NCI-H446 treated with DMSO at 0.1 percent for 48 hours (cell line): ENCODE results near the gene TAF12.
"Not testable (repeated sequence)": the region's sequence is repeated elsewhere in the genome, so short reads cannot be mapped to it uniquely, and the experiment has no call there.

ENCODE experiments used
- DNase-seq: peaks from one replicate; lab custom pipeline; 2025; lab: John Stamatoyannopoulos, UW

The TAF12 gene

GRCh38 chr1:28642847-28643635 lies at the start of gene TAF12:
Gene TAF12, minus strand, starts transcription at chr1:28643067. Its CDS starts 20,986 bp downstream, at chr1:28622081.
- DNase-seq, result peak; percentile 93

GRCh38 chr1:28691627-28692026 lies 48.8 kb upstream of the TAF12 start:
- DNase-seq, result not testable (repeated sequence)

GRCh38 chr1:28684937-28685336 lies 42.1 kb upstream of the TAF12 start:
- DNase-seq, result no peak

GRCh38 chr1:28682840-28683239 lies 40.0 kb upstream of the TAF12 start:
- DNase-seq, result no peak

- DNase-seq, result no peak
Observed at GRCh38 chr1:28680151-28680550, 37.3 kb upstream of the TAF12 start.

GRCh38 chr1:28675924-28676257 lies 33.0 kb upstream of the TAF12 start:
- DNase-seq, result no peak

- DNase-seq, result not testable (repeated sequence)
Observed at GRCh38 chr1:28672971-28673370, 30.1 kb upstream of the TAF12 start.

GRCh38 chr1:28671254-28671780 lies 28.4 kb upstream of the TAF12 start:
- no peak for DNase-seq

- no peak for DNase-seq
Observed at GRCh38 chr1:28668956-28669723, 26.3 kb upstream of the TAF12 start.

GRCh38 chr1:28668191-28668955 lies 25.5 kb upstream of the TAF12 start, which contains the start of gene GMEB1:
Gene GMEB1, plus strand, starts transcription at chr1:28668784. Its CDS starts 14,829 bp downstream, at chr1:28683613.
- peak; percentile 78 for DNase-seq

GRCh38 chr1:28666806-28667205 lies 23.9 kb upstream of the TAF12 start:
- no peak for DNase-seq

GRCh38 chr1:28663871-28664470 lies 21.1 kb upstream of the TAF12 start:
- DNase-seq, result peak; percentile 60

GRCh38 chr1:28656335-28656734 lies 13.5 kb upstream of the TAF12 start:
- no peak for DNase-seq

- DNase-seq, result not testable (repeated sequence)
Observed at GRCh38 chr1:28655448-28656311, 12.8 kb upstream of the TAF12 start.

- not testable (repeated sequence) for DNase-seq
Observed at GRCh38 chr1:28653870-28654269, 11.0 kb upstream of the TAF12 start.

- not testable (repeated sequence) for DNase-seq
Observed at GRCh38 chr1:28653063-28653462, 10.2 kb upstream of the TAF12 start.

- peak; percentile 100 for DNase-seq
Observed at GRCh38 chr1:28648474-28649198, 5.8 kb upstream of the TAF12 start, which contains the start of gene RNU11. Gene RNU11, plus strand, starts transcription at chr1:28648600.

GRCh38 chr1:28648008-28648473 lies 5.2 kb upstream of the TAF12 start:
- DNase-seq, result peak; percentile 94

GRCh38 chr1:28646040-28646439 lies 3.2 kb upstream of the TAF12 start:
- no peak for DNase-seq

GRCh38 chr1:28645406-28645805 lies 2.5 kb upstream of the TAF12 start:
- not testable (repeated sequence) for DNase-seq
